Tongue (tissue), 2 donors: ENCODE measurements around the gene LIPM. TPM values are rescaled to one million over a fixed set of nuclear protein-coding genes. Genes with fewer than 3 reads are reported as not detected.

Experiments
- DNase-seq: peaks from one replicate; pipeline ENCODE4 v3.0.0-alpha.2; 2015
- total RNA-seq: library from RNA; depleted of rRNA; stranded (reverse); fragments of >200 nt; gene quantifications from one replicate; pipeline ENCODE4 v1.2.3, GENCODE V29; 2014

Gene LIPM
- total RNA-seq, 1 donor from 2014 or later, result not detected

- DNase-seq, result no peak
Measured at GRCh38 chr10:88838766-88839350, 36.3 kb downstream of the LIPM start.

GRCh38 chr10:88840104-88840503 lies 37.6 kb downstream of the LIPM start:
- no peak for DNase-seq

- DNase-seq, result no peak
Measured at GRCh38 chr10:88840881-88841280, 38.4 kb downstream of the LIPM start.

GRCh38 chr10:88841316-88842111 lies 39.0 kb downstream of the LIPM start:
- DNase-seq, result no peak

GRCh38 chr10:88843171-88843570 lies 40.6 kb downstream of the LIPM start:
- no peak for DNase-seq

GRCh38 chr10:88848499-88848898 lies 46.0 kb downstream of the LIPM start:
- DNase-seq, result no peak

GRCh38 chr10:88849234-88849633 lies 46.7 kb downstream of the LIPM start:
- no peak for DNase-seq

GRCh38 chr10:88850712-88851111 lies 48.2 kb downstream of the LIPM start:
- no peak for DNase-seq

- DNase-seq, result peak; percentile 60
Measured at GRCh38 chr10:88851706-88852105, 49.2 kb downstream of the LIPM start, which contains the start of gene ANKRD22. ANKRD22 (minus strand) TSS chr10:88851844; CDS start chr10:88851607, 237 bp downstream.

- DNase-seq, result no peak
Measured at GRCh38 chr10:88852327-88852726, 49.8 kb downstream of the LIPM start.

GRCh38 chr10:88853155-88853881 lies 50.8 kb downstream of the LIPM start:
- no peak for DNase-seq

GRCh38 chr10:88854684-88855083 lies 52.2 kb downstream of the LIPM start:
- no peak for DNase-seq

GRCh38 chr10:88857831-88858230 lies 55.3 kb downstream of the LIPM start:
- DNase-seq, result no peak

GRCh38 chr10:88858491-88858890 lies 56.0 kb downstream of the LIPM start:
- no peak for DNase-seq

- no peak for DNase-seq
Measured at GRCh38 chr10:88861036-88861435, 58.5 kb downstream of the LIPM start.

- DNase-seq, result no peak
Measured at GRCh38 chr10:88865281-88865876, 62.8 kb downstream of the LIPM start.

- no peak for DNase-seq
Measured at GRCh38 chr10:88866454-88866853, 63.9 kb downstream of the LIPM start.

GRCh38 chr10:88870089-88870488 lies 67.6 kb downstream of the LIPM start:
- no peak for DNase-seq
